GM19099 (cell line): ENCODE data around the gene GJA9.

Source experiments
- POLR2A ChIP-seq: IDR thresholded peaks from 3 replicates; pipeline ENCODE4 v1.6.1; 2011; ENCODE audit warnings: low read depth; ENCODE audit not compliant: insufficient read length; ENCODE audit errors: extremely low read depth

Gene GJA9

DNA sequence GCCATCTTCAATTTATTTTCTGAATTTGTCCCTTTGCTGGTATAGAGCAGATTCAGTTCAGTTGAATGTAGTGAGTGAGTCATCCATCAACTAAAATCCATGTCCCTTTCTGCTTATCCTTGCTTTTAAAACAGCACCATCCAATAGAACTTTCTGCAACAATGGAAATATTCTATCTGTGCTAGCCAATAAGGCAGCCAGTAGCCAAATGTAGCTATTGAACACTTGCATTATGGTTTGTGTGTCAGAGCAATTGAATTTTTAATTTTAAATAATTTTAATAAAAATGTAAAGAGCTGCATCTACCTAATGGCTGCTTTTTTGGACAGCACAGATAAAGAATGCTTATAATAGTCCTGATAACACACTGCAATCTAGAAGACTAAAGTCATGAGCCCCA, at the start of gene GJA9:
Gene GJA9 (minus strand): TSS at position 101 of the 400 bp plus-strand sequence. CDS start 5,489 bp downstream, outside the sequence.
- no peak for TF ChIP-seq POLR2A

DNA sequence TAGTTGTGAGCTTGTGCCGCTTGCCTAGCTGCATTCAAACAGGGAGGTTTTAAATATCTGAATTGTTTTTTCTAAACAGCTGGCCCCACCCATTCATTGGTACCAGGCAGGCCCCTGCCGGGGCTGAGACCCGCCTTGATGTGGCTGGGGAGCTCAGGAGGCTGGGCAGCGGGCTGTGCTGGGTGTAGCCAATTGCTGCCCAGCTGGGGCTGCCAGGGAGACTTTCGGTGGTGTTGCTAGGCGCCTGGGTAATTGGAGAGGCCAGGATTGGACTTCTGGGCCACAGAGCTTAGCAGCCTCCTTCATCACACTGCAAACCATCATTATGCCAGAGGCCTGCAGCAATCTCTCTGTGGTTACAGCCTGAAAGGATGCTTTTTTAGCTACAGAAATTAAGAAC, 48.1 kb upstream of the GJA9 start:
- no peak for TF ChIP-seq POLR2A

DNA sequence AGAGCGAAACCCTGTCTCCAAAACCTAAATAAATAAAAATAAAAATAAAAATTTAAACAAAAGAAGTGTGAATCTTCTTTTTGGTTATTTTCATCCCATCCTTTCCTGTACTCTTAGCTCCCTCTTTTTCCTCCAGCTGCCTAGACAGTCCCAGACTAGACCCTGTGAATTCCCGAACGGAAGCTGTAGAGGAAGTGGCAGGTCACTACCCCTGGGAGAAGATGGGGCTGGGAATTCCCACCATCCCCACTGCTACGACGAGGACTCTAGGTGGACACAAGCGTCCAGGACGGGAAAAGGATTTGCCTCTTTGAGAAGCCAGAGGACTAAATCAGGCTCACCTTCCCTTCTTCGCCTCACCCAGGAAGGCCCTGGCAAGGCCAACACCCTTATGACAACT, 47.7 kb upstream of the GJA9 start:
- no peak for TF ChIP-seq POLR2A

DNA sequence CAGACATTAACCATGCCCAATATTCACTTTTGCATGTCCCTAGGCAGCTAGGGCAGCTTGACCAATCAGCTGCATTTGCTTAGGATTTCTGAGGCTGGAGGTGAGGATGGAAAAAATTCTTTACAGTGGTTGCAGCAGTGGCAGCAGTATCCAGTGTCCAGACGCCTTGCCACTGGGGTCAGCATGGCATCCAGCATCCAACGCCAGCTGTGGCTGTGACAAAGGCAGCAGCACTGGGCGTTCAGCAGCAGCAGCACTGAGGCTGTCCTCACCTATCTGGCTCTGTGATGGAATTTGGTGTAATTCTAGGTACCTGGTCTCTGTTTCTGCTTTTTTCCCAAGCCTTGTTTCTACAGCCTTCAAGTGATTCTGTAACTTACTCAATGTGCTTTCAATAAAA, 44.7 kb upstream of the GJA9 start:
- TF ChIP-seq POLR2A = no peak

DNA sequence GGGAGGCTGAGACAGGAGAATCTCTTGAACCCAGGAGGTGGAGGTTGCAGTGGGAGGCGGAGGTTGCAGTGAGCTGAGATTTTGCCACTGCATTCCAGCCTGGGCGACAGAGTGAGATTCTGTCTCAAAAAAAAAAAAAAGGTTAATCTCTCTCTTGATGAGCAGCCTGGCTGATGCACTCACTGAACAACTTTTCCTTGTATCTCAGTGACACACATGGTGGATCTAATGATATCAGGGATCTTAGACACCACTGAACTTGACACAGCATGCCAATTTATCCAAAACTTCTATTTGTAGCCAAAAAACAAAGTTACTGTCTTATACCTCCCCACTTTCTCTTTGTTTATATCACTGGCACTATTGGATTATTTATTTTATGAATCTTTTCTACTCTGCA, 44.0 kb upstream of the GJA9 start:
- no peak for TF ChIP-seq POLR2A

DNA sequence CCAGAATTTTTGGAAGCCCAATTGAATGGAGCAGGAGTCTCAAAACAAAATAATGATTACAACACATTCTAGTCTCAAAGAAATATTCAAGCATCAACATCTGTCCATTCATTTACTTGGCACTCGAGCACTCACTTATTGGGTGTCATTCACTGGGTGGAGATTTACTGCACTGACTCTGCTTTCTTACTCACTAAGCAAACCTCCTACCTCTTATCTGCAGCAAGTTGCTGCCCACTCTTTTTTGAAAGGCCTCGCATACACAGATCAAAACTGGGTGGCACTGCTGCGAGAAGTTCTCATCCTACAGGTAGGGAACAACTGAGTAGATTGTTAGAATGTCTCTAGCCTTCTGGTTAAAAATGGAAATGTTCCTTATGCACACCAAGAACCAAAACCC, 42.2 kb upstream of the GJA9 start:
- TF ChIP-seq POLR2A = no peak

DNA sequence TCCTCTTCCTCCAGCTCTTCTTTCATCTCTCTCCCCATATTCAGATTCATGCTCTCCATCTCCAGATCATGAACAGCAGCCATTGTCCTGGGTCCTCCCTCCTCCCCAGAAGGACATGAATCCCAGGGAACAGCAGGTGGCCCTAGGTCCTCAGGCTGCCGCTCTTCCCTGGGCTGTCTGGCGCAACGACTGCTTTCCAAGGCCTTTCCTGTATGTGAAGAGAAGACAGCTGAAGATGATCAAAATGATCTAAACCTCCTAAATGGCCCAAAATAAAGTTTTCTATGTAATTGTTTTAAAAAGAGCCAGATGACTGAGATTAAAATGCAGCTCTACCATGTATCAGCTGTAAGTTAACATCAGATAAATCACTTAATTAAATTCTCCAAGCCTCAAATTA, 37.7 kb upstream of the GJA9 start:
- TF ChIP-seq POLR2A = no peak

DNA sequence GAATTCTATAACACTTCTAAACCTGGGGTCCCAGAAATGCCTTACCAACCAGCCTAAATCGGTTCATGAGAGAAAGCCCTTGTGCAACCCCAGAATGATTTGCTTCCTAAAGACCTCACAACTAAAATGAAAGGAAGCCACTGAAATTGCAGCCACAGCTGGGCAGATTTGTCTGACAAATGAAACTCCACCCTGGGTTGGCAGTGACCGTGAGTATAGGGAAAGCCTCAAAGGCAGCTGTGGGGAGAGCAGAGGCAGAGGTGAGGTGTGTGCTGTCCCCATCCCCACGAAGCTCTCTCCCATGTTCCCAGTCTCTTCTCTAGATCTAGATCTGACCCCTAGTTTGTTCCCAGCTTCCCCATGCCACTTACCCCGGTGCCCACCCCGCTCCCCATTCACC, 37.2 kb upstream of the GJA9 start:
- no peak for TF ChIP-seq POLR2A

DNA sequence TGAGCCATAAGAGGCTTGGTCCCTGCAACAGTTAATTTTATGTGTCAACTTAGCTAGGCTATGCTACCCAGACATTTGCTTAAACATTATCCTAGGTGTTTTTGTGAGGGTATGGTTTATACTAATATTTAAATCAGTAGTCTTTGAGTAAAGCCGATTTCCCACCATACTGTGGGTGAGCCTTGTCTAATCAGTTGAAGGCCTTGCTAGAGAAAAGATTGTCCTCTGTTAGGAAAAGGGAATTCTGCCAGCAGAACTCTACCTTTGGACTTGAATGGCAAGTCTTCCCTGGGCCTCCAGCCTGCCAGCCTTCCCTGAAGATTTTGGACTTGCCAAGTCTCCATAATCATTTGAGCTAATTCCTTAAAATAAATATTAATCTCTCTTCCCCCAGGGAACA, 36.4 kb upstream of the GJA9 start:
- TF ChIP-seq POLR2A = no peak

DNA sequence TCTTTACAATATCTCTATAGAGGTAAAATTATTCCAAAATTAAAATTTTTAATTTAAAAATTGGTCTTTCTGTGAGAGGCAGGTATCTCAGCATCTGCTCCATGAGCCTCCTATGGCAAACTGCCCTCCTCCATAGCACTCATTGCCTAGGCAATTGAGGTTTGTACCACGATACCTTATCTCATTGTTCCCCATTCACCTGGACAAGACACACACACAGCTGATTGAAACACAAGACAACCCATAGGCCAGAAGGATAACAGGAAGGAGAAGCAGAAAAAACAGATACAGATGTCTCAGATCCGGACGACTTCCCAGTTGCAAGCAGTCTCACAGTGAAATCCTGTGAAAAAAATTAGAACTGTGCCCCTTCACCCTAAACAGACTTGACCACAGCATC, 36.0 kb upstream of the GJA9 start:
- TF ChIP-seq POLR2A = no peak

DNA sequence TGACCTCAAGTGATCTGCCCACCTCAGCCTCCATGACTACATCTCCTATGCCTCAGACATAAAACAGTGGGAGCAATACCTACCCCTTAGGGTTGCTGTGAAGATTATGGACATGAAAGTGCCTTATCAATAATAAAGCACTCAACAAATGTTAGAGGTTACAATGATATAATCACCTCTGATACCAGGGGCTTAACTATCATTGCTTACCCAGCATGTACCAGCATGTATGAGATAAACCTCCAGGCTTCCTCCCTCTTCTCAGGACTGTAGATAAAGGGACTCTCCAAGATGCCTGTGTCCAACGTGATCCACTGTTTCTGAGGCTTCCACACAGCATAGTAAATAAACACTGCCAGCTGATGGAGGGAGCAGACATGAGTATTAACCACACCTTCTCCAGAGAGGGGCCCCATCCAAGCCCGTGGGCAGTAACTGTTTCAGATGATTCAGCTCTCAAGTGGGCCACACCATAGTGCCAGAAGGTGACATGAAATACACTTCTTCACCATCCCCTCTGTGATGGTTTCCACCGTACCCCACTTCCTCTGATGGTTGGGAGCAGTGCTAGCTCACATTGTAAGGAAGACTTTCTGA, 34.1 kb upstream of the GJA9 start:
- TF ChIP-seq POLR2A = no peak

DNA sequence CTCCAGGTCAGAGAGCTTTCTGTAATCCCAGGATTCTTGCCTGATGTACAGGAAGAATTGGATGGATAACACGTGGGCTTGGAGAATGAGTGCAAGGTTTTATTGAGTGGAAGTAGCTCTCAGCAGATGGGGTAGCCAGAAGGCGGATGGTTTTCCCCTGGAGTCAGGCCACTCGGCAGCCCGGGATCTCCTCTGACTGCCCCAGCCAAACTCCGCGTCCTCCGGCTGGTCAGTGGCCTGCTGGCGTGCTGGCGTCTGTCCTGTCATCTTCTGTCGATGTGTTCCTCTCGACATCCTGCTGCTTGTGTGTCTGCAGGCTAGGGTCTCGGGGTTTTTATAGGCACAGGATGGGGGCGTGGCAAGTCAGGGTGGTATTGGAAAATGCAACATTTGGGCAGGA, 27.4 kb upstream of the GJA9 start:
- no peak for TF ChIP-seq POLR2A

DNA sequence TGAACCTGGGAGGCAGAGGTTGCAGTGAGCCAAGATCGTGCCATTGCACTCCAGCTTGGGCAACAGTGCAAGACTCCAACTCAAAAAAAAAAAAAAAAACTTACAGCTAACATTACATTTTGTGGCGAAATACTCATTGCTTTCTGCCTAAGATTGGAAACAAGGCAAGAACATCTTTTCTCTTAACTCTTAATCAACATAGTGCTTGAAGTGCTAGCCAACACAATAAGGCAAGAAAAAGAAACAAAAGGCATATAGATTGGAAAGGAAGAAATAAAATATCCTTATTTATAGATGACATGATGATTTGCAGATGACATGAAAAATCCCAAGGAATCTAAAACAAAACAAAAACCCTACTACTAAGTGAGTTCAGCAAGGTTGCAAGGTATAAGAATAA, 24.6 kb upstream of the GJA9 start:
- TF ChIP-seq POLR2A = no peak

DNA sequence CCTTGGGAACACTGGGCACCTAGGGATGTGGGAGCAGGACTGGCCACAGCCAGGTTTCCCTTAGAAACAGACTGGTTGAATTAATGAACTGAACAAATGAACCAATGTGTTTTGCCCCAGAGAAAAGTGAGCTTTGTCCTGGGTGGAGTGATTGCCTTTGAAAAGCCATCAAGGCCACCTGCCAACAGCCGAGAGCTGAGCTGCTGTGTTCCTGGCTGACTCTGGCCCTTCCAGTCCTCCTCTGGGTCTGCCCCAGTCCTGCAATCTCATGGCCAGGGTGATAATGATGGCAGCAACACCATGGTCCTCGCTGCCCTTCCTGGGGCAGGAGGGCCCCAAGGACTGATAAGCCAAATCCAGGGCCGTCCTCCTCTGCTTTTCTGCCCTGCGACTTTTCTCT, 18.2 kb upstream of the GJA9 start:
- TF ChIP-seq POLR2A = no peak

DNA sequence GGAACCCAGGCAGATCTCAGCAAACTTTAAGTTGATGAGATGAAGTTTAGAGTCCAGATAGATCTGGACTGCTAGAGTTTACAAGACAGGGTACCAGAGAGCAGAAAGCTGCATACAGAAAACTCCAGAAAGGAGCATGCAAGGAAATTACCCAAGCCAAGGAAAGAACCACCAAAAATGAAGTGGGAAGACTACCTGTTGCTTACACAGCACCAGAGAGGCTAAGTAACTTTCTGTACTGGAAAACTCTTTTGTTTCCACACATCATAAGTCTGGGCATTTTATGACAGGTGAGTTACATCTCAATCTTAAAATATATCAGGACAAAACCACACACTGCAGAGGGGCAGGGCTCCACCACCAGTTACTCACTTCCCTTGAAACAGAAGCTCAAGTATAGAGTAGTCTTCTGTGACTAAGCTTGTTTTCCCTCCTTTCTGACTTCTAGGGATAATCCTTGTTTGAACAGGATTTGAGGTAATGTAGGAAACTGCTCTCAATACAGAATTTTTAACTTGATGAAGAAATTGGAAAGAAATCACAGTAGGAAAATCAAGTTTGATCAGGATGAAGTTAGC, 17.4 kb upstream of the GJA9 start:
- no peak for TF ChIP-seq POLR2A

DNA sequence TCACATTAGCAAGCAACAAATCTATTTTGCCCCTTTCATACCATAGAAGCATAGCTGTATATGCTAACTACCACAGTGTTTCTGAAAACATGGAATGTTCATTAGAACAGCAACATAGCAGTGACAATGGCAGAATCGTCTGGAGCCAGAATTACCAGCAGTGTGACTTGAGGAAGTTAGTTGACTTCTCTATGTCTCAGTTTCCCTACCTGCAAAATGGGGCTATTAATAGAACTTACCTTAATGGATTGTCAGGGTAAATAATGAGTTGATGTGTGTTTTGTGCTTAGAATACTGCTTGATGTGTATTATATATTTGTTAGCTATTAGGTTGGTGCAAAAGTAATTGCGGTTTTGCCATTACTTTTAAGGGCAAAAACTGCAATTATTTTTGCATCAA, 14.8 kb upstream of the GJA9 start:
- no peak for TF ChIP-seq POLR2A

DNA sequence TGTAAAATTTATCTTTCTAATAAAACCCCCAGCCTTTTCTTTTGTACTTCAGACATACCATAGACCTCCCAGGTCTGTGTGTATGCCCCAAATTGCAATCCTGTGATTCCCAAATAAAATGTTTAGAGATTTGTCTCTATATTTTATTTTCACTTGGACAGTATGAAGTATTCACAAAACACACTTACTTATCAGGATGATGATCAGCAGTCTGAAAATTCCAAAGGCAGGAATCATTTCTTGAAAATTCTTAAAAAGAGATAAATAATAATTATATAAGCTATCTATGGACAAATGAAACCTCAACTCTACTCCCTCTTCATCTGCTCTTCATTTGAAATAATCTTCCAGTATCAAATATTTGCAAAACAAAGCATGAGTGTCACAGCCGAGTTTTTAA, 11.6 kb upstream of the GJA9 start:
- no peak for TF ChIP-seq POLR2A
